Body of pancreas (tissue), 4 donors: Measurements from ENCODE around the gene CT45A8. TPM values are rescaled to one million over a fixed set of nuclear protein-coding genes. Genes with fewer than 3 reads are reported as not detected.
"Not testable (repeated sequence)": the region's sequence is repeated elsewhere in the genome, so short reads cannot be mapped to it uniquely, and the experiment has no call there.

Source experiments
- ATAC-seq: fragments of 150-250 bp; one replicate; pipeline ENCODE4 v1.9.1; 2016
- DNase-seq, 4 donors: peaks; one replicate each; pipeline ENCODE4 v3.0.0-alpha.2; 2019
- H3K27ac ChIP-seq, 4 donors: fragments of 200-600 bp; sonication (generic); 1 replicate in 3 of 4; 2 replicates in 1 of 4; pipeline versions ENCODE4 v1.5.1 to v1.6.1; 2016 to 2019; ENCODE audit warnings: mild to moderate bottlenecking in 1 of 4, mixed read lengths in 1 of 4, moderate library complexity in 1 of 4
- H3K27me3 ChIP-seq, 2 donors: fragments of 200-600 bp; sonication (generic); one replicate each; pipeline ENCODE4 v1.6.0; 2016; ENCODE audit warnings: mild to moderate bottlenecking in 1 of 2
- H3K36me3 ChIP-seq, 2 donors: fragments of 200-600 bp; sonication (generic); replicated peaks in 1 of 2; 2 replicates each; pipeline ENCODE4 v1.5.1; 2016; ENCODE audit warnings: low read depth in 2 of 2; ENCODE audit not compliant: insufficient read depth in 1 of 2
- H3K4me1 ChIP-seq: fragments of 200-600 bp; sonication (generic); one replicate; pipeline ENCODE4 v1.6.0; 2016
- H3K4me3 ChIP-seq, 2 donors: fragments of 200-600 bp; sonication (generic); 1 replicate in 1 of 2; 2 replicates in 1 of 2; pipeline ENCODE4 v1.5.1; 2016 to 2019
- H3K9me3 ChIP-seq, 3 donors: fragments of 200-600 bp; sonication (generic); 1 replicate in 2 of 3; 2 replicates in 1 of 3; pipeline ENCODE4 v1.5.1; 2016
- POLR2A ChIP-seq, 3 donors: fragments of 450-650 bp; IDR thresholded peaks; one replicate each; pipeline ENCODE4 v1.6.1; 2016; ENCODE audit warnings: antibody characterized with exemption in 3 of 3, mild to moderate bottlenecking in 2 of 3
- WGBS, 2 donors: methylation state at CpG; one replicate each; pipeline ENCODE4 v1.1.5; 2017; 5-methylcytosine and 5-hydroxymethylcytosine counted together
- intact Hi-C: fragments of 100-400 bp; cut with DNase I; formaldehyde crosslinking; loops from one replicate; pipeline ENCODE4 v1.15.1; 2023
- total RNA-seq, 2 donors: library from RNA; depleted of rRNA; stranded (reverse); fragments of >200 nt; gene quantifications; one replicate each; pipeline ENCODE4 v1.1.0, GENCODE V29; 2016
- TF ChIP-seq, protein P1 (sequence below), 7 experiments: fragments of 450-650 bp in 4 of 7; fragments of 200-600 bp in 3 of 7; sonication (generic) in 3 of 7; IDR thresholded peaks; one replicate each; pipeline ENCODE4 v1.5.1; 2016 to 2019; ENCODE audit warnings: antibody characterized with exemption in 7 of 7

Gene CT45A8, protein sequence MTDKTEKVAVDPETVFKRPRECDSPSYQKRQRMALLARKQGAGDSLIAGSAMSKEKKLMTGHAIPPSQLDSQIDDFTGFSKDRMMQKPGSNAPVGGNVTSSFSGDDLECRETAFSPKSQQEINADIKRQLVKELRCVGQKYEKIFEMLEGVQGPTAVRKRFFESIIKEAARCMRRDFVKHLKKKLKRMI
- total RNA-seq, result not detected

DNA sequence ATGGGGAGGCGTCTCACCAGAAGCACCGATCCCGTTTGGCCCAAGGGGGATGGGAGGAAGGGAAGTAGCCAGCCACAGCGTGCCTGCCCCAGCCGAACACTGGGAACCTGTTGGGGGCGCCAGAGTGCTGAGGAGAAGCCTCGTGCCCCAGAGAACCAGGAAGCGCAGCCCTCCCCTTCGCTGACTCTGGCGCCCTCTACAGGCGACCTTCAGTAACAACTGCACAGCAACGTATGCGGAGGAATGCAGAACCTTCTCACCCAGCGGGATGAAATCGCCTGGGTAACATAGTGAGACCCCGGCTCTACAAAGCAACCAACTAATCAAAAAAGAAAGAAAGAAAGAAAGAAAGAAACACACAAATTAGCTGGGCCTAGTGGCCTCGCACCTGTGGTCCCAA lies at the start of gene CT45A8:
Gene CT45A8, minus strand, starts transcription at position 101 of the 400 bp plus-strand sequence. CDS start 3,755 bp downstream, outside the sequence.
- H3K9me3 ChIP-seq, DNase-seq, H3K4me1 ChIP-seq, H3K36me3 ChIP-seq, H3K4me3 ChIP-seq, H3K27ac ChIP-seq, H3K27me3 ChIP-seq, ATAC-seq, intact Hi-C loops: not testable (repeated sequence)
- no CpG with 5 or more reads among the region's 17 CpGs for WGBS, 2 donors

DNA sequence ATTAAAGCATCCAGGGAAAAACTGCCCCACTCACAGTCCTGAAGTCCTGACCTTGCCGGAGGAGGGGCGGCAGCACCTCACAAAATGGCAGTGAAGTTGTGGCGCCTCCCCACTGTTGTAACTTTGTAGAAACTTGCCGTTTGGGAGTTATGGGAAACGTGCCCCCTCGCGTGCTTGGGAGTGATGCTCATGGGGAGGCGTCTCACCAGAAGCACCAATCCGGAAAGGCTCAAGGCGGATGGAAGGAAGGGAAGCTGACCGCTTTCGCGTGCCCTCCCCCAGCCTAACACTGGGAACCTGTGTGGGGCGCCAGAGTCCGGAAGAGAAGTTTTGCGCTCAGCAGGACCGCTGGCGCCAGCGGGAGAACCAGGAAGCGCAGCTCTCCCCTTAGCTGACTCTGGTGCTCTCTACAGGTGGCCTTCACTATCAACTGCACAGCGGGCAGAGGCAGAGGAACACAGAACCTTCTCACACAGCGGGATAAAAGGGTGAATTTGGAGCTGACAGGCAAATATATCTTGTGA lies 39.0 kb upstream of the CT45A8 start, which contains the start of the genes CT45A10 and SAGE1:
Gene CT45A10, minus strand, starts transcription at position 151 of the 524 bp plus-strand sequence. CDS start 8,100 bp downstream, outside the sequence.
Gene SAGE1, plus strand, starts transcription at position 423 of the 524 bp plus-strand sequence. CDS start 2,527 bp downstream, outside the sequence.
- intact Hi-C loops, result no loop called here
- Histone ChIP-seq H3K27me3 (no peaks in the 10 kb centered on the region), H3K4me1 (no peaks in the 10 kb centered on the region), H3K4me3 (no peak within 1 kb of the TSS), H3K27ac (no peak within 1 kb of the TSS), H3K36me3 (no peaks in the 10 kb centered on the region), H3K9me3 (no peaks in the 10 kb centered on the region)
- TF ChIP-seq, protein P1, sequence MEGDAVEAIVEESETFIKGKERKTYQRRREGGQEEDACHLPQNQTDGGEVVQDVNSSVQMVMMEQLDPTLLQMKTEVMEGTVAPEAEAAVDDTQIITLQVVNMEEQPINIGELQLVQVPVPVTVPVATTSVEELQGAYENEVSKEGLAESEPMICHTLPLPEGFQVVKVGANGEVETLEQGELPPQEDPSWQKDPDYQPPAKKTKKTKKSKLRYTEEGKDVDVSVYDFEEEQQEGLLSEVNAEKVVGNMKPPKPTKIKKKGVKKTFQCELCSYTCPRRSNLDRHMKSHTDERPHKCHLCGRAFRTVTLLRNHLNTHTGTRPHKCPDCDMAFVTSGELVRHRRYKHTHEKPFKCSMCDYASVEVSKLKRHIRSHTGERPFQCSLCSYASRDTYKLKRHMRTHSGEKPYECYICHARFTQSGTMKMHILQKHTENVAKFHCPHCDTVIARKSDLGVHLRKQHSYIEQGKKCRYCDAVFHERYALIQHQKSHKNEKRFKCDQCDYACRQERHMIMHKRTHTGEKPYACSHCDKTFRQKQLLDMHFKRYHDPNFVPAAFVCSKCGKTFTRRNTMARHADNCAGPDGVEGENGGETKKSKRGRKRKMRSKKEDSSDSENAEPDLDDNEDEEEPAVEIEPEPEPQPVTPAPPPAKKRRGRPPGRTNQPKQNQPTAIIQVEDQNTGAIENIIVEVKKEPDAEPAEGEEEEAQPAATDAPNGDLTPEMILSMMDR (IDR thresholded peaks at IDR 0.05), result no peak
- TF ChIP-seq POLR2A (IDR thresholded peaks at IDR 0.05), result no peak
- ATAC-seq, result no peak
- WGBS, 2 donors, result 82% methylated on average over 20 of the region's 22 CpGs; no CpG with 5 or more reads in 1 of the 2 donors
- DNase-seq, result no peak

DNA sequence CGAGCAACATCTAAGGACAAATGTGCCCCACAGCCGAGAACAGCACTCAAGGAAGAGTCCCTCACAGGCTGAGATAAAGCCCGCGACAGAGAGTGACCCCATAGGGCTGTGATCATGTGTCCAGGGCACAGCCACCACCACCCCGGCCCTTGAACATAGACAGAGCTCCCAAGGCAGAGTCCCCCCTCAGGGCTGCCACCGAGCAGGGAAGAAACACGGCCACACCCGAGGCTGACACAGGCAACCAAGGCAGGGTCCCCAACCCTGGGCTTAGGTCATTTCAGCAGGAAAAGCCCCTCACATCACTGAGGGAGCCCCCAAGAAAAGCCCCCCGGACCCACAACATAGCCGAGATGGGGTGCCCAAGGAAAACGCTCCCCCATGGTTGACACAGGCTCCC lies 38.4 kb upstream of the CT45A8 start:
- no peak overlapping the region for H3K4me3 ChIP-seq
- ATAC-seq (no peak), DNase-seq (no peak)
- H3K27me3 ChIP-seq, result no peaks in the 10 kb centered on the region
- intact Hi-C loops, result no loop called here
- H3K27ac ChIP-seq, result no peak overlapping the region
- H3K9me3 ChIP-seq, result no peaks in the 10 kb centered on the region
- H3K4me1 ChIP-seq, result no peaks in the 10 kb centered on the region
- TF ChIP-seq, protein P1 (IDR thresholded peaks at IDR 0.05), result no peak
- no peak for TF ChIP-seq POLR2A (IDR thresholded peaks at IDR 0.05)
- no peaks in the 10 kb centered on the region for H3K36me3 ChIP-seq
- 74 to 85% methylated on average over 4 to 8 of the region's 11 CpGs for WGBS, 2 donors

DNA sequence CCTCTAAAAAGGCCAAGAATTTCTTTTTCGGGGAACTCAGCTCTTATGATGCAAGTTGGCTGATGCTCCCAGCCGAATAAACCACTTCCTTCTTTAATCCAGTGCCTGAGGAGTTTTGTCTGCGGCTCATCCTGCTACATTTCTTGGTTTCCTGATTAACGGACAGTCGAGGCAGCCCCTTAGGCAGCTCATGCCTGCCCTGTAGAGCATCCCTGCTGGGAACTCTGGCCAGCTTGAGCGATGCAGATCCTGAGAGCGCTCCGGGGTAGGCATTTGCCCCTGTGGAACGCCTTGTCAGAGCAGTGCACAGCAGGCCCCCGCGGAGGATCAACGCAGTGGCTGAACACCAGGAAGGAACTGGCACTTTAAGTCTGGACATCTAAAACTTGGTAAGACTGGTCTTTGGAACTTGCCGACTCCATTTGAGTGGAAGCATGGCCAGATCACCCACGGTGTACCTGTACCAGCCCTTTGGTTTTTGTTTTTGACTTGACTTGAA lies 35.8 kb upstream of the CT45A8 start:
- 73 to 83% methylated on average over 5 to 12 of the region's 14 CpGs for WGBS, 2 donors
- Histone ChIP-seq H3K4me1 (no peaks in the 10 kb centered on the region), H3K36me3 (no peaks in the 10 kb centered on the region), H3K27me3 (no peaks in the 10 kb centered on the region), H3K4me3 (no peak overlapping the region), H3K27ac (no peak overlapping the region), H3K9me3 (no peaks in the 10 kb centered on the region)
- intact Hi-C loops, result no loop called here
- TF ChIP-seq POLR2A (IDR thresholded peaks at IDR 0.05), result no peak
- TF ChIP-seq, protein P1 (IDR thresholded peaks at IDR 0.05), result no peak
- no peak for ATAC-seq
- DNase-seq, result no peak

DNA sequence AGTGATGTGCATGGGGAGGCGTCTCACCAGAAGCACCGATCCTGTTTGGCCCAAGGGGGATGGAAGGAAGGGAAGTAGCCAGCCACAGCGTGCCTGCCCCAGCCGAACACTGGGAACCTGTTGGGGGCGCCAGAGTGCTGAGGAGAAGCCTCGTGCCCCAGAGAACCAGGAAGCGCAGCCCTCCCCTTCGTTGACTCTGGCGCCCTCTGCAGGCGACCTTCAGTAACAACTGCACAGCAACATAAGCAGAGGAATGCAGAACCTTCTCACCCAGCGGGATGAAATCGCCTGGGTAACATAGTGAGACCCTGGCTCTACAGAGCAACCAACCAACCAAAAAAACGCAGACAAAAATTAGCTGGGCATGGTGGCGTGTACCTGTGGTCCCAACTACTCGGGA lies 34.6 kb upstream of the CT45A8 start:
- H3K36me3 ChIP-seq, H3K4me1 ChIP-seq, DNase-seq, intact Hi-C loops, H3K9me3 ChIP-seq, H3K4me3 ChIP-seq, ATAC-seq, H3K27me3 ChIP-seq, H3K27ac ChIP-seq: not testable (repeated sequence)
- WGBS, 2 donors, result 68 to 72% methylated on average over 5 of the region's 15 CpGs

DNA sequence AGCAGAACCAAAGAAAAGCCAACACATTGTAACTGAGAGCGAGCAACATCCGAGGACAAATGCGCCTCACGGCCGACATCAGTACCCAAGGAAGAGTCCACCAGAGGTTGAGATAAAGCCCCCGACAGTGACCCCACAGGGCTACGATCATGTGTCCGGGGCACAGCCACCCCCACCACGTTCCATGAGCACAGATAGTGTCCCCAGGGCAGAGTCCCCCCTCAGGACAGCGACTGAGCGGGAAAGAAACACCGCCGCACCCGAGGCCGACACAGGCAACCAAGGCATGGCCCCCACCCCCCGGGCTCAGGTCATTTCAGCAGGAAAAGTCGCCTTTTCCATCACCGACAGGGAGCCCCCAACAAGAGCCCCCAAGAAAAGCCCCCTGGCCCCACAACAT lies 33.9 kb upstream of the CT45A8 start:
- H3K27me3 ChIP-seq, H3K36me3 ChIP-seq, H3K4me1 ChIP-seq, H3K9me3 ChIP-seq, DNase-seq, H3K27ac ChIP-seq, H3K4me3 ChIP-seq, ATAC-seq, intact Hi-C loops: not testable (repeated sequence)
- 77% methylated on average over 10 of the region's 18 CpGs; no CpG with 5 or more reads in 1 of the 2 donors for WGBS, 2 donors

DNA sequence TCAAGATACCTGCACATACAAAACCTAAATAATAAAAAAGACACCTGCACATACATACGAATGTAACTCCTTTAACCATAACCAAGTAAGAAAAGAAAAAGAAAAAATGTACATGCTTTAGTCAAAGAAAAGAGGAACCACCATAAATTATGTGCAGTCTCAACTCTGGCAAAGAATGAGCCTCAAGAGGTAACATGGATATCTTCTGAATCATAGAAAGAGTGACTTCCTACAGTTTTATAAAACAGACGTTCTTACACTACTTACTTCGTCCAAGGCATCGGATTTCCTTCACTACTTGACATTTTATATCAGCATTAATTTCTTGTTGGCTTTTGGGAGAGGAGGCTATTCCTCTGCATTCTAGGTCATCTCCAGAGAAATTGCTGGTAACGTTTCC lies 28.4 kb upstream of the CT45A8 start:
- H3K4me1 ChIP-seq, H3K36me3 ChIP-seq, H3K27me3 ChIP-seq, DNase-seq, H3K4me3 ChIP-seq, H3K9me3 ChIP-seq, ATAC-seq, H3K27ac ChIP-seq, intact Hi-C loops: not testable (repeated sequence)
- 26 to 44% methylated on average over 4 of the region's 5 CpGs for WGBS, 2 donors

DNA sequence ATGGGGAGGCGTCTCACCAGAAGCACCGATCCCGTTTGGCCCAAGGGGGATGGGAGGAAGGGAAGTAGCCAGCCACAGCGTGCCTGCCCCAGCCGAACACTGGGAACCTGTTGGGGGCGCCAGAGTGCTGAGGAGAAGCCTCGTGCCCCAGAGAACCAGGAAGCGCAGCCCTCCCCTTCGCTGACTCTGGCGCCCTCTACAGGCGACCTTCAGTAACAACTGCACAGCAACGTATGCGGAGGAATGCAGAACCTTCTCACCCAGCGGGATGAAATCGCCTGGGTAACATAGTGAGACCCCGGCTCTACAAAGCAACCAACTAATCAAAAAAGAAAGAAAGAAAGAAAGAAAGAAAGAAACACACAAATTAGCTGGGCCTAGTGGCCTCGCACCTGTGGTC lies 17.4 kb upstream of the CT45A8 start, which contains the start of gene CT45A9:
Gene CT45A9, minus strand, starts transcription at position 101 of the 400 bp plus-strand sequence. CDS start 3,751 bp downstream, outside the sequence.
- H3K27ac ChIP-seq, H3K4me1 ChIP-seq, intact Hi-C loops, H3K9me3 ChIP-seq, DNase-seq, H3K4me3 ChIP-seq, H3K27me3 ChIP-seq, ATAC-seq, H3K36me3 ChIP-seq: not testable (repeated sequence)
- no CpG with 5 or more reads among the region's 17 CpGs for WGBS, 2 donors

DNA sequence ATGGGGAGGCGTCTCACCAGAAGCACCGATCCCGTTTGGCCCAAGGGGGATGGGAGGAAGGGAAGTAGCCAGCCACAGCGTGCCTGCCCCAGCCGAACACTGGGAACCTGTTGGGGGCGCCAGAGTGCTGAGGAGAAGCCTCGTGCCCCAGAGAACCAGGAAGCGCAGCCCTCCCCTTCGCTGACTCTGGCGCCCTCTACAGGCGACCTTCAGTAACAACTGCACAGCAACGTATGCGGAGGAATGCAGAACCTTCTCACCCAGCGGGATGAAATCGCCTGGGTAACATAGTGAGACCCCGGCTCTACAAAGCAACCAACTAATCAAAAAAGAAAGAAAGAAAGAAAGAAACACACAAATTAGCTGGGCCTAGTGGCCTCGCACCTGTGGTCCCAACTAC lies 17.2 kb downstream of the CT45A8 start, which contains the start of gene CT45A7:
Gene CT45A7, minus strand, starts transcription at position 101 of the 400 bp plus-strand sequence. CDS start 3,747 bp downstream, outside the sequence.
- DNase-seq, H3K27me3 ChIP-seq, ATAC-seq, H3K4me1 ChIP-seq, H3K4me3 ChIP-seq, H3K9me3 ChIP-seq, H3K27ac ChIP-seq, H3K36me3 ChIP-seq, intact Hi-C loops: not testable (repeated sequence)
- no CpG with 5 or more reads among the region's 17 CpGs for WGBS, 2 donors
